H9 (cell line): ENCODE results near the gene CCDC27. TPM values are rescaled to one million over a fixed set of nuclear protein-coding genes. Genes with fewer than 3 reads are reported as not detected.

ENCODE experiments used
- DNase-seq: peaks from one replicate; pipeline ENCODE4 v3.0.0-alpha.2; 2017
- H2AFZ ChIP-seq: one replicate; pipeline ENCODE4 v1.6.1; 2013; ENCODE audit warnings: mild to moderate bottlenecking, low read length, control low read depth, moderate library complexity
- H2AK5ac ChIP-seq: 2 replicates; pipeline ENCODE4 v1.6.1; 2013; ENCODE audit warnings: low read length, control low read depth, mixed read lengths; ENCODE audit not compliant: insufficient read length
- H2BK120ac ChIP-seq: one replicate; pipeline ENCODE4 v1.6.1; 2013; ENCODE audit warnings: low read depth, mild to moderate bottlenecking, low read length, control low read depth, inconsistent platforms; ENCODE audit not compliant: poor library complexity, severe bottlenecking
- H2BK12ac ChIP-seq: 2 replicates; pipeline ENCODE4 v1.6.1; 2013; ENCODE audit warnings: low read length, control low read depth, mixed read lengths, low read depth; ENCODE audit not compliant: insufficient read length
- H2BK15ac ChIP-seq: 2 replicates; pipeline ENCODE4 v1.6.1; 2013; ENCODE audit warnings: low read depth, low read length, control low read depth
- H2BK20ac ChIP-seq: one replicate; pipeline ENCODE4 v1.6.1; 2013; ENCODE audit warnings: low read depth, mild to moderate bottlenecking, low read length, control low read depth, inconsistent platforms; ENCODE audit not compliant: poor library complexity, severe bottlenecking
- H2BK5ac ChIP-seq: 2 replicates; pipeline ENCODE4 v1.6.1; 2013; ENCODE audit warnings: low read length, control low read depth, mixed read lengths; ENCODE audit not compliant: insufficient read length
- H3K14ac ChIP-seq: 2 replicates; pipeline ENCODE4 v1.6.1; 2013; ENCODE audit warnings: low read length, control low read depth; ENCODE audit not compliant: insufficient read depth
- H3K18ac ChIP-seq: 2 replicates; pipeline ENCODE4 v1.6.1; 2013; ENCODE audit warnings: low read depth, mild to moderate bottlenecking, mixed read lengths, low read length, control low read depth; ENCODE audit not compliant: insufficient read length
- H3K23ac ChIP-seq: 2 replicates; pipeline ENCODE4 v1.6.1; 2013; ENCODE audit warnings: low read length, control low read depth, mixed read lengths, low read depth; ENCODE audit not compliant: insufficient read length
- H3K23me2 ChIP-seq: 2 replicates; pipeline ENCODE4 v1.6.1; 2013; ENCODE audit warnings: low read depth, mild to moderate bottlenecking, mixed read lengths, low read length, control low read depth; ENCODE audit not compliant: insufficient read length, poor library complexity, severe bottlenecking
- H3K27ac ChIP-seq: 2 replicates; pipeline ENCODE4 v1.5.1; 2013; ENCODE audit warnings: low read length, control low read depth, mixed read lengths, low read depth; ENCODE audit not compliant: insufficient read length
- H3K27me3 ChIP-seq: 2 replicates; pipeline ENCODE4 v1.6.1; 2013; ENCODE audit warnings: low read length, control low read depth, inconsistent platforms; ENCODE audit not compliant: insufficient read depth
- H3K4ac ChIP-seq: 2 replicates; pipeline ENCODE4 v1.6.1; 2013; ENCODE audit warnings: low read depth, mild to moderate bottlenecking, control low read depth, inconsistent platforms, low read length, moderate library complexity
- H3K4me1 ChIP-seq: 2 replicates; pipeline ENCODE4 v1.6.1; 2013; ENCODE audit warnings: low read length, control low read depth, inconsistent platforms; ENCODE audit not compliant: insufficient read depth
- H3K4me2 ChIP-seq: 2 replicates; pipeline ENCODE4 v1.6.1; 2013; ENCODE audit warnings: low read length, control low read depth, mixed read lengths; ENCODE audit not compliant: insufficient read length, insufficient read depth
- H3K56ac ChIP-seq: 2 replicates; pipeline ENCODE4 v1.6.1; 2013; ENCODE audit warnings: low read depth, mild to moderate bottlenecking, mixed read lengths, low read length, control low read depth; ENCODE audit not compliant: insufficient read length
- H3K79me1 ChIP-seq: 2 replicates; pipeline ENCODE4 v1.6.1; 2013; ENCODE audit warnings: low read depth, mild to moderate bottlenecking, moderate library complexity, low read length, control low read depth, inconsistent platforms; ENCODE audit not compliant: insufficient read depth, poor library complexity, severe bottlenecking
- H3K79me2 ChIP-seq: 2 replicates; pipeline ENCODE4 v1.6.1; 2013; ENCODE audit warnings: low read length, control low read depth, inconsistent platforms; ENCODE audit not compliant: insufficient read depth
- H3K9ac ChIP-seq: 2 replicates; pipeline ENCODE4 v1.6.1; 2013; ENCODE audit warnings: low read length, control low read depth, mixed read lengths; ENCODE audit not compliant: insufficient read length; ENCODE audit errors: extremely low read depth
- H3K9me3 ChIP-seq: one replicate; pipeline ENCODE4 v1.6.1; 2013; ENCODE audit warnings: low read depth, low read length, inconsistent platforms; ENCODE audit not compliant: control insufficient read depth
- H3T11ph ChIP-seq: one replicate; pipeline ENCODE4 v1.6.1; 2013; ENCODE audit warnings: mild to moderate bottlenecking, low read length, control low read depth, inconsistent platforms
- H4K20me1 ChIP-seq: one replicate; pipeline ENCODE4 v1.6.1; 2013; ENCODE audit not compliant: control insufficient read depth, insufficient read length, insufficient read depth
- H4K5ac ChIP-seq: 2 replicates; pipeline ENCODE4 v1.6.1; 2013; ENCODE audit warnings: low read depth, mild to moderate bottlenecking, mixed read lengths, low read length, control low read depth; ENCODE audit not compliant: insufficient read length
- H4K8ac ChIP-seq: replicated peaks from 2 replicates; pipeline ENCODE4 v1.6.1; 2013; ENCODE audit warnings: low read length, control low read depth, mixed read lengths, low read depth; ENCODE audit not compliant: insufficient read length
- H4K91ac ChIP-seq: 2 replicates; pipeline ENCODE4 v1.6.1; 2013; ENCODE audit warnings: low read depth, mild to moderate bottlenecking, moderate library complexity, mixed read lengths, low read length, control low read depth; ENCODE audit not compliant: insufficient read length
- H3K27ac Mint-ChIP-seq, 3 experiments: 2 replicates in 2 of 3; 3 replicates in 1 of 3; pipeline ENCODE4 v1.8.0; 2020 to 2021; ENCODE audit warnings: mixed read lengths in 3 of 3, mild to moderate bottlenecking in 1 of 3, moderate library complexity in 1 of 3
- H3K27me3 Mint-ChIP-seq: 2 replicates; pipeline ENCODE4 v1.8.0; 2021; ENCODE audit warnings: low read depth, mild to moderate bottlenecking, moderate library complexity, mixed read lengths
- H3K36me3 Mint-ChIP-seq, 3 experiments: 2 replicates in 2 of 3; 3 replicates in 1 of 3; pipeline ENCODE4 v1.8.0; 2020 to 2021; ENCODE audit warnings: low read depth in 3 of 3, mixed read lengths in 3 of 3; ENCODE audit not compliant: insufficient read depth in 1 of 3
- H3K4me1 Mint-ChIP-seq, 2 experiments: 2 replicates each; pipeline ENCODE4 v1.8.0; 2020; ENCODE audit warnings: mixed read lengths in 2 of 2
- H3K4me3 Mint-ChIP-seq, 2 experiments: 2 replicates in 1 of 2; 3 replicates in 1 of 2; pipeline ENCODE4 v1.8.0; 2020 to 2021; ENCODE audit warnings: mild to moderate bottlenecking in 2 of 2, mixed read lengths in 2 of 2, moderate library complexity in 1 of 2
- H3K9me3 Mint-ChIP-seq, 2 experiments: 2 replicates in 1 of 2; 3 replicates in 1 of 2; pipeline ENCODE4 v1.8.0; 2020; ENCODE audit warnings: mild to moderate bottlenecking in 2 of 2, mixed read lengths in 2 of 2, moderate library complexity in 1 of 2
- WGBS: extraction: QIAGEN DNeasy Blood & Tissue Kit; methylation state at CpG from one replicate; pipeline ENCODE4 v1.1.7; 2013; ENCODE audit warnings: missing lambda C conversion rate, low lambda C conversion rate, mixed read lengths; ENCODE audit not compliant: insufficient read length; ENCODE audit errors: extremely low coverage; 5-methylcytosine and 5-hydroxymethylcytosine counted together
- total RNA-seq: library from RNA; stranded (reverse); gene quantifications from 2 replicates; pipeline ENCODE4 v1.2.1, GENCODE V29; 2021
- TF ChIP-seq, protein P1 (sequence below): fragments of 200-600 bp; sonication (generic); conservative IDR thresholded peaks from 3 replicates; pipeline ENCODE4 v1.8.0; 2021; ENCODE audit warnings: antibody characterized with exemption, mild to moderate bottlenecking

Gene CCDC27
- total RNA-seq, 1 experiment from 2014 or later = not detected

DNA sequence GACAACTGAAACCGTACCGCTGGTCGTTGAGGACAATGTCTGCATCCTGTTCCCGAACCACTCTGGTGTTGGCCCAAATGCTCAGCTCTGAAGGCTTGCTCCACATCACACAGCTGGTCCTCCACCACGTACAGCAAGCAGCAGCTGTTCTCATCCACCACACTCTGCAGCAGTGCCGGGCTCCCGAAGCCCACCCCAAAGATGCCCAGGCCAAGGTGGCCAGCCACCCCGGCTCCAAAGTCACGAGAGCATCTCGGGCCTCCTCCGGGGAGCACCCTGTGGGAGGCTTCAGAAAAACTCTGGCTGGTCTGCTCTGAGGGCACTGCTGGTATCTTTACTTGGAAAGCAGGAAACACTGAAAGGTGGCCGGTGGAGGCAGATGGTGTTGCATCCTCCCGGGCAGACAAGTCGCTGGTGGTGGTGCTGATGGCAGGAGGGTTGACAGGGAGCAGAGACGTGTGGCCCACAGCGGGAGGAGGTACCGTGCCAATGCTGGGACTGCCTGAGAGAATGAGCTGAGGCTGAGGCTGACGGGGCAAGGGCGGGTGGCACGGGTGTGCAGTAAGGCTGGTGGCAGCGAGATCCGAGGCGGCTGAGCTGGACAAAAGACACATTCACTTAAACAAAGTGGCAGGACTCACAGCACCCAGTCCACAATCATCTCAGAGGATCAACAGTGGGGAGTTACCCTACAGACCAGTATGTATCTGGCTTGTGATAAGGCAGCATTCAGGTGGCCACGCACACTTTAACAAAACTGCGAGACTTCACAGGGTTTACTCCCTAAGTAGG is 6.5 kb upstream of the CCDC27 start:
- H2AFZ ChIP-seq = no peak overlapping the region

More for the DNA sequence above, 6.5 kb upstream of the CCDC27 start:
- H3K14ac ChIP-seq = no peak overlapping the region
- peaks cover 2% of the 10 kb centered on the region; the same call in 1 of the 2 replicates for H3K79me2 ChIP-seq
- no peak overlapping the region for H2BK5ac ChIP-seq
- H3K9me3 Mint-ChIP-seq = no peaks in the 10 kb centered on the region
- H3K9ac ChIP-seq = peak overlapping the region; percentile 5
- no peak overlapping the region for H4K91ac ChIP-seq
- H3K27ac Mint-ChIP-seq = peak overlapping the region; percentile 2 to 94 (median 49); a peak in 3 of 7 replicates
- H3K27me3 Mint-ChIP-seq = peaks cover 8% of the 10 kb centered on the region
- H3T11ph ChIP-seq = no peak overlapping the region
- no peak for DNase-seq
- no peak overlapping the region for H3K4ac ChIP-seq
- peaks cover 5% of the 10 kb centered on the region for H4K20me1 ChIP-seq
- peaks cover 24 to 39% (median 35%) of the 10 kb centered on the region in 3 experiments; a peak in 6 of 7 replicates for H3K36me3 Mint-ChIP-seq
- peaks cover 5% of the 10 kb centered on the region; the same call in 1 of the 2 replicates for H3K4me1 ChIP-seq
- TF ChIP-seq, protein P1, sequence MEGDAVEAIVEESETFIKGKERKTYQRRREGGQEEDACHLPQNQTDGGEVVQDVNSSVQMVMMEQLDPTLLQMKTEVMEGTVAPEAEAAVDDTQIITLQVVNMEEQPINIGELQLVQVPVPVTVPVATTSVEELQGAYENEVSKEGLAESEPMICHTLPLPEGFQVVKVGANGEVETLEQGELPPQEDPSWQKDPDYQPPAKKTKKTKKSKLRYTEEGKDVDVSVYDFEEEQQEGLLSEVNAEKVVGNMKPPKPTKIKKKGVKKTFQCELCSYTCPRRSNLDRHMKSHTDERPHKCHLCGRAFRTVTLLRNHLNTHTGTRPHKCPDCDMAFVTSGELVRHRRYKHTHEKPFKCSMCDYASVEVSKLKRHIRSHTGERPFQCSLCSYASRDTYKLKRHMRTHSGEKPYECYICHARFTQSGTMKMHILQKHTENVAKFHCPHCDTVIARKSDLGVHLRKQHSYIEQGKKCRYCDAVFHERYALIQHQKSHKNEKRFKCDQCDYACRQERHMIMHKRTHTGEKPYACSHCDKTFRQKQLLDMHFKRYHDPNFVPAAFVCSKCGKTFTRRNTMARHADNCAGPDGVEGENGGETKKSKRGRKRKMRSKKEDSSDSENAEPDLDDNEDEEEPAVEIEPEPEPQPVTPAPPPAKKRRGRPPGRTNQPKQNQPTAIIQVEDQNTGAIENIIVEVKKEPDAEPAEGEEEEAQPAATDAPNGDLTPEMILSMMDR = no peak
- H2BK12ac ChIP-seq = no peak overlapping the region
- H3K23me2 ChIP-seq = peaks cover 11% of the 10 kb centered on the region
- no peaks in the 10 kb centered on the region for H3K9me3 ChIP-seq
- H3K27ac ChIP-seq = no peak overlapping the region
- H4K8ac ChIP-seq = no peak overlapping the region
- H2AK5ac ChIP-seq = no peak overlapping the region
- no peak overlapping the region for H3K23ac ChIP-seq
- H2BK20ac ChIP-seq = no peak overlapping the region
- H3K56ac ChIP-seq = no peak overlapping the region
- H4K5ac ChIP-seq = no peak overlapping the region
- H3K4me2 ChIP-seq = peak overlapping the region; percentile 70
- H3K27me3 ChIP-seq = no peaks in the 10 kb centered on the region; the same call in 1 of the 2 replicates
- peak overlapping the region; percentile 92 to 95 for H3K4me3 Mint-ChIP-seq
- no peak overlapping the region for H3K18ac ChIP-seq
- H3K79me1 ChIP-seq = no peaks in the 10 kb centered on the region
- no CpG with 5 or more reads among the region's 25 CpGs for WGBS
- H2BK120ac ChIP-seq = no peak overlapping the region
- no peak overlapping the region for H2BK15ac ChIP-seq
- peaks cover 18 to 19% of the 10 kb centered on the region in 2 experiments for H3K4me1 Mint-ChIP-seq
